Kidney glomerular epithelial cell (primary cell): ENCODE results near the gene NAT10.
A peak's percentile ranks its signal among the peaks of the same experiment; 100 is the strongest.

Experiments used
- DNase-seq: peaks from one replicate; lab custom pipeline; 2025; lab: John Stamatoyannopoulos, UW

The NAT10 gene

GRCh38 chr11:34149274-34149673 is 43.8 kb downstream of the NAT10 start:
- no peak for DNase-seq

- DNase-seq, result no peak
Observed at GRCh38 chr11:34149786-34150185, 44.4 kb downstream of the NAT10 start.

DNA sequence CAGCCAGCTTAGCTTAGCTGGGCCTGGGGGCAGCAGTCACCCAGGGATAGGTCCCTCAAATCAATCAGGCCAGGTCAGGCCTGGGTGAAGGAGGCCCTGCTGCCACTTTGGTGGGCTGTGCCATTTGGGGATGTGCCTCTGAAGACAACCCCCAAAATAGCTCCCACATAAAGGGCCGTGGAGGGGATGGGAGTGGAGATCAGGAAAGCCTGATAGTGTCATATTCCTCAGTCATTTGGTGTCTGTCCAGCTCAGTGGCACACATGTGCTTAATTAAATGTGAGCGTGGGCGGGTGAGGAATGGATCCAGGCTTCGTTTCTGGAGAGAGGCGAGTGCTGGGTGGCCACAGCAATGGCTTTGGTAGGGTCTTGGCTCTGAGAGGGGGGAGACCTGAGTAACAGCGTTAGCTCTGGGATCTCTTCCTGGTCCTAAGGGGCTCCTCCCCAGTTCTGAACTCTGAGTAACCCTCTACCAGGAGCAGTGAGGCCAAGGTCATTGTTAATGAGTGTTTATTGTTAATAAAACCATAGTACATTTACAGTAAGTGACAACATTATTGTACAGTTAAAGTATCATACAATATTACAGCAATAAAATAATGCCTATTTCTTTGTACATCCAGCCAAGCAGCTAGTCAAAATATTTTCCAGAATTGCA is 45.2 kb downstream of the NAT10 start:
- DNase-seq, result no peak

- no peak for DNase-seq
Observed at GRCh38 chr11:34151166-34151565, 45.7 kb downstream of the NAT10 start.

DNA sequence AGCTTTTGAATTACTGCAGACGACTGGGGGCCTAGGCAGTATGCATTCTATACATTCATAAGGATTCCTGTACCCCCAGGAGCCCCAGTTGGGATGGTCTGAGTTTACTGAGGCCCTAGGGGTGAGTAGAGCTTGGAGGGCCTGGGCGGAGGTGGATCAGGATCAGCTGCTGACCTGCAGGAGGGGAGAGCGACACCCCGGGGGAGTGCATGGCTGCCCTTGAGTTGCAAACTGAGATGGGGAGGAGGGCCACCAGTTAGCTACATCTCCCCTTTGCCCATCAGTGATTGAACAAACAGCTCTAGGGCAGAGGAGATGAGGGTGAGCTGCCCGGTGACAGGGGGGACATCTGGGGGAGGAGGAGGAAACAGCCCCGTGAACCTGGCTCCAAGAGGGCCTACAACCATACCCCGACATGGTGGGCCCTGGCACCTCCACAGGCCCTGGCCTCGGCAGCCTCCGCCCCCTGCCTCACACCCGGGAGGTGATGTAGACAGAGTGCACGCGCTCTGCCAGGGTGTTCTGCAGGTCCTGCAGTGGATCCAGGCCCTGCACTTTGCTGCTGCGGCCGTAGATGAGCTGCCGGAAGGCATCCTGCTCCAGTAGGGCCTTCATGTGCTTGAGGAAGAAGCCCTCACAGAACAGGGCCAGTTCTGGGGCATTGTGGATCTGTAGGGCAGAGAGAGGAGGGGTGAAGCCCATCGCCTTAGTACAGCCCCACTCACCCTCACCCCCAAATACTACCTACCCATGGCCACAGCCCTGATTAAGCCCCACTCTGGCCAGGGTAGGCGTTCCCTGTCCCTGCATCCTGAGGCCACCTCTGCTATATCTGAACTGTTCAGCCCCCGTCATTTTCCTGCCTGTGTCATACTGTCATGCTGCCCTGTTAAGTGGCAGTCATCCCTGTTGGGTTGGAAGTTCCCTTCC is 46.8 kb downstream of the NAT10 start:
- no peak for DNase-seq

GRCh38 chr11:34154059-34154875 is 48.8 kb downstream of the NAT10 start:
- no peak for DNase-seq

- no peak for DNase-seq
Observed at GRCh38 chr11:34155057-34155756, 49.8 kb downstream of the NAT10 start.

DNA sequence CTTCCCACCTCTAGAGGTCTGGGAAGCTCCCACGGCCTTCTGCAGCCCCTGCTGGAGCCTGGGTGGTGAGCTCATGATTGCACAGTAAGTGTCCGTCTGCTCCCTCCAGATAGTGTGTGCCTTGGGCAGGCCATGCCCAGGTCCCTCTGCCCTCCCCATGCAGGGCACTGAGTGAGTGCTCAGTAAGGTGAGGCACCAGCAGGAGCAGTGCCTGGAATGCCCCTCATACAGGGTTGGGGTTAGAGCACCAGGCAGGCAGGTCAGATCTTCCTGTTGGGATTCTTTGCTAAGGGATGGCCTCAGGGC is 50.3 kb downstream of the NAT10 start:
- no peak for DNase-seq

DNA sequence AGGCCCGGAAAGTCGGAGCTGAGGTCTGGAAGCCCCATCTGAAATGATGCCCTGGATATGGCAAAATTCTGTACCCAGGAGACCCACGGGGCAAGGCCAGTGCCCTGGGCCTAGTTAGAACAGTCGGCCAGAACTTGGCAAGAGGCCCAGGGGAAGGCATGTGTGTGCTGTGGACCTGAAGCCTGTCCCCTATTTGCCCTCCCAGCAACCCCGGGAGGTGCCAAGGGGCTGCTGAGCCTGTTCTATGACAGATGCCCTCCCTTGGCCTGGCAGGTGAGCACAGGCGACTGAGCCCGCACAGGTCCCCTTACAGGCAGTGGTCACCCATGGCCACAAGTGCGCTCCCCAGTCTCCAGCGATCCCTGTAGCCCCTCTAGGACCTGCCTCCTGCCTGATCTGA is 51.7 kb downstream of the NAT10 start:
- no peak for DNase-seq

GRCh38 chr11:34158661-34159060 is 53.2 kb downstream of the NAT10 start:
- no peak for DNase-seq

- DNase-seq, result no peak
Observed at GRCh38 chr11:34160049-34160721, 54.8 kb downstream of the NAT10 start.

DNA sequence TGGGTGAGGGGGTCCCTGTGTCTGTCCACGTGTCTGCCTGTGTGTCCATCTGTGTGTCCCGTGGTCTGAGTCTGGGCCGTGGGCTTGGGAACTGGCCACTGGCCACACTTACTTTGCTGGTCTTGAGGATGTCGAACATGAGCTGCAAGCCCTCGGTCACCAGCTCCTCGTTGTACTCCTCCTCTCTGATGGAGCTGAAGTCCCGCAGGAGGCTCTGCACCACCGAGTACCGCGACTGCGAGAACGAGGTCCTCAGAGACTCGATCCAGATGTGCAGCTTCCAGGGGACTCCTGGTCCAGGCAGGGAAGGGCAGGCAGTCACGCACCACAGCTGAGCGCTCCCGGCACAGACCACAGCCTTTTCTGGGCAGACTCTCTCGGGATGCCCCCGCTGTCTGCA is 55.4 kb downstream of the NAT10 start:
- DNase-seq, result no peak

- no peak for DNase-seq
Observed at GRCh38 chr11:34161361-34161760, 55.9 kb downstream of the NAT10 start.

DNA sequence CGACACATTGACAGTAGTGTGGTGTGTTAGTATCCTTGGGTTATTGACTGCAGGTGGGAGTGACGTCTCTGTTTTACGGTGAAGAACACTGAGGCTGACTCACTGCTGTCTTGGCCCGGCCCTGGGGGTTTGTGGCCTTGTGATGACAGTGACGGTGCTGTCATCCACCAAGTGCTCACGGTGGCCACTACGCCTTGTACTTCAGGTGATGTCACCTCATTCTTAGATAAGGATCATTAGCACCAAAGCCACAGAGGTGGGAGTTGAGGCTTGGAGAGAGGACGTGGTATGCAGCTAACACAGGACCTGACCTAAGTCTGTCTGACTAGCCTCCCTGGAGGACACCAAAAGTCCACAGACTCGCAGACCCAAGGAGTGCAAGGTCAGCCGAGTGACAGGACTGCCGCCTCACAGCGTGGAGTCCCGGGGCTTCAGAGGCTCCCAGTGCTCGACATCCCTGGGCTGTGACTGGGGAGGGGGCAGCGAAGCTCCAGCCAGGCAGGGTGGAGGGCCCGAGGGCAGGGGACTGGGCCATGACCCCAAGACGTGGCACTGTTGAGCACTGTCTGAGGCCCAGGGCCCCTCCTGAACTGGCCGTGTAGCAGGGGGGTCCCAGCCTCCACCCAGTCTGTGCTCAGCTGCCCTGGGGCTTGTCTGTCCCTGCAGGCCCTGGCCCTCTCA is 56.5 kb downstream of the NAT10 start:
- peak; percentile 68 for DNase-seq

GRCh38 chr11:34162493-34162820 is 57.0 kb downstream of the NAT10 start:
- DNase-seq, result no peak

GRCh38 chr11:34162856-34163255 is 57.4 kb downstream of the NAT10 start:
- no peak for DNase-seq

DNA sequence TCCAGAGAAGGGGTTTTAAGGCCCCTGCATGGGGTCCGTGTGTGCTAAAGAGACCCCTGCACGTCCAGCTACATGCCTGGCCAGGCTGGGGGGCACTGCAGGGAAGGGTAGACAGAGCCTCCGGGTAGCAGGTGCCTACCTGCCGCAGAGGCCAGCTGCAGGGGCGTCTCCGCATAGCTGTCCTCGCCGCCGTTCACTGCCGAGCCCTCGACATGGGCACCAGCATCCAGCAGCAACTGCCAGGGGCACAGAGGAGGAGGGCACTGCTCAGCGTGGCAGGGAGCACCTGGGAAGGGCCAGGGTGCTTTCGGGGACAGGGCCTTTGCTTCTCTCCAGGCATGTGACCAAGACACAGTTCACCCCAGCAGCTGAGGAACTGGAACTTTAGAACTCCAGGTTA is 59.7 kb downstream of the NAT10 start:
- no peak for DNase-seq

DNA sequence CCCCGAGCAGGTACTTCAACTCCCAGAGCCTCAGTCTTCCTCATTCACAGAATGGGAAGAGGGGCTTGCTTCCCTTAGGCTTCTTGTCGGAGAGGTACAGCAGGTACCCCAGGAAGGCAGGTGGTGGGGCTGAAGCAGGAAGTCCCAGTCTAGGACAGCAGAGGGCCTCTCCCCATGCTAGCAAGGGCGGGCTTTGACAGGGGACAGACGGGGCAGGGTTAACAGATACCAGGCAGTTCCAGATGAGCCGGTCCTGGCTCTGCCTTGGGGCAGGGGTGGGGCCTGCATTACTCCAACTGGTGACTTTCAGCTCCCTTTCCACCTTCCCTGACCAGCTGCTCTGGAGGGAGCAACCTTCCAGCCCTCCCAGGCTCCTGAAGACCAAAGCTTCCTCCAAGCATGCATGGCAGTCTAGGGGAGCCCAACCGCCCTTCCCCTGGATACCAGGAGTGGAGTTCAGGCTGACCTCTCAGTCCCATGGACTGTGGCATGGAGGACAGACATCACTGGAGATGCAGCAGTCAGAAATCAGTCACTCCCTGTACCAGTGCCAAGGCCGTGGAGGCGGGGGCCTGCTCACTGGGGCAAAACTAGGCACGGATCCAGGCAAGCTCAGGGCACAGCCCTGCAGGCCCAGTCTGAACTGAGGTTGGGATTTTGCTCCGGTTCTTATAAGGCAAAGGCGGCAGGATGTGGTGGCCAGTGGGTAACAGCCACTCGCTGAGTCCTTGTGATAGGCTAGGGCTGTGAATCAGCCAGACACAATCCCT is 60.5 kb downstream of the NAT10 start:
- no peak for DNase-seq

- DNase-seq, result no peak
Observed at GRCh38 chr11:34166806-34167740, 61.6 kb downstream of the NAT10 start.
